ENCODE measurements around the gene KCNK7. TPM values are rescaled to one million over a fixed set of nuclear protein-coding genes. Genes with fewer than 3 reads are reported as not detected.

KCNK7 gene
- total and polyA plus RNA-seq, 12 donors = 0.22 to 1.5 (median 0.36) TPM; not detected in 2

- intact Hi-C loops (cut with DNase I) = loop anchor here in 7 of 10 donors (2.0 to 5.0 kb wide), 5 partner anchors 31 to 345 kb away; partner anchors contain the start of genes MAP3K11 (in 2 of the 7), C11orf68 (in 1 of the 7) and DRAP1 (in 1 of the 7)
- Histone ChIP-seq H3K36me3 (peaks cover 0 to 13% (median 0%) of the 10 kb centered on the region in 9 donors), H3K27ac (peak overlapping the region; percentile 89 to 100 (median 96)), H3K4me1 (peaks cover 24 to 76% (median 70%) of the 10 kb centered on the region in 9 donors), H3K27me3 (no peaks in the 10 kb centered on the region), H3K9me3 (no peaks in the 10 kb centered on the region), H3K4me3 (peak overlapping the region in 9 of 10 donors; percentile 56 to 98 (median 88))
- ATAC-seq = no peak
- no peak for DNase-seq
- TF ChIP-seq CTCF (IDR thresholded peaks at IDR 0.05) = peak in 4 of 9 donors; percentile 20 to 39 (median 33)
- WGBS, 2 donors = 9 to 10% methylated on average over 11 of the region's 11 CpGs
Measured at GRCh38 chr11:65571940-65572339, 23.7 kb downstream of the KCNK7 start.

- intact Hi-C loops (cut with DNase I) = loop anchor here in 5 of 10 donors (2.0 to 5.0 kb wide), 5 partner anchors 31 to 346 kb away; partner anchors contain the start of genes MAP3K11 (in 2 of the 5), C11orf68 (in 1 of the 5) and DRAP1 (in 1 of the 5)
- peak overlapping the region in 8 of 10 donors; percentile 76 to 98 (median 86) for H3K4me3 ChIP-seq
- TF ChIP-seq CTCF (IDR thresholded peaks at IDR 0.05) = no peak
- H3K27me3 ChIP-seq = no peaks in the 10 kb centered on the region
- no peak for DNase-seq
- peaks cover 24 to 72% (median 65%) of the 10 kb centered on the region in 9 donors for H3K4me1 ChIP-seq
- no peak for ATAC-seq
- H3K9me3 ChIP-seq = no peaks in the 10 kb centered on the region
- peaks cover 0 to 16% (median 0%) of the 10 kb centered on the region in 9 donors for H3K36me3 ChIP-seq
- WGBS, 2 donors = 65 to 76% methylated on average over 9 of the region's 9 CpGs
- H3K27ac ChIP-seq = peak overlapping the region in 7 of 10 donors; percentile 92 to 100 (median 96)
Measured at GRCh38 chr11:65571420-65571819, 24.2 kb downstream of the KCNK7 start.

- intact Hi-C loops (cut with DNase I) = loop anchor here in 6 of 10 donors (1.0 to 5.0 kb wide), 7 partner anchors 29 to 347 kb away; partner anchors contain the start of genes MAP3K11 (in 2 of the 6), C11orf68 (in 1 of the 6) and DRAP1 (in 1 of the 6)
- ATAC-seq (peak; percentile 85 to 92 (median 90)), DNase-seq (peak; percentile 97 to 98)
- Histone ChIP-seq H3K9me3 (no peaks in the 10 kb centered on the region), H3K4me1 (peaks cover 24 to 76% (median 59%) of the 10 kb centered on the region in 9 donors), H3K27me3 (no peaks in the 10 kb centered on the region), H3K36me3 (peaks cover 0 to 16% (median 0%) of the 10 kb centered on the region in 9 donors), H3K4me3 (peak within 1 kb of the TSS; percentile 54 to 98 (median 86)), H3K27ac (peak within 1 kb of the TSS; percentile 73 to 98 (median 94))
- WGBS, 2 donors = 0% methylated on average over 82 to 89 of the region's 89 CpGs
- TF ChIP-seq CTCF (IDR thresholded peaks at IDR 0.05) = peak in 8 of 9 donors; percentile 39 to 73 (median 62)
Measured at GRCh38 chr11:65569973-65570918, 25.4 kb downstream of the KCNK7 start, which contains the start of gene ZNRD2. Gene ZNRD2, plus strand, starts transcription at chr11:65570477. Its CDS starts 15 bp downstream, at chr11:65570492.
